Bronchial epithelial cell (primary cell): ENCODE results near the gene EFTUD2. TPM values are rescaled to one million over a fixed set of nuclear protein-coding genes. Genes with fewer than 3 reads are reported as not detected.
A peak's percentile ranks its signal among the peaks of the same experiment; 100 is the strongest.

ENCODE experiments used
- DNase-seq: peaks from one replicate; pipeline ENCODE4 v3.0.0-alpha.2; 2010; ENCODE audit warnings: low read depth
- FAIRE-seq: peaks from 2 replicates; lab custom pipeline; 2011; peaks lifted over from hg19 to GRCh38; lab: Jason Lieb, UNC
- H3K27me3 ChIP-seq: 2 replicates; pipeline ENCODE4 v1.5.1; 2011; ENCODE audit warnings: low read length; ENCODE audit not compliant: control insufficient read depth, insufficient read depth
- H3K36me3 ChIP-seq: 2 replicates; pipeline ENCODE4 v1.5.1; 2011; ENCODE audit warnings: low read length; ENCODE audit not compliant: control insufficient read depth, insufficient read depth
- H3K4me3 ChIP-seq: 2 replicates; pipeline ENCODE4 v1.5.1; 2011; ENCODE audit warnings: mild to moderate bottlenecking, low read depth, low read length, control low read depth
- total RNA-seq: library from RNA; depleted of rRNA; stranded (reverse); fragments of >200 nt; gene quantifications from 2 replicates; pipeline ENCODE4 v1.2.1, GENCODE V29; 2014
- TF ChIP-seq, protein P1 (sequence below): IDR thresholded peaks from 2 replicates; pipeline ENCODE4 v1.5.1; 2011; ENCODE audit warnings: mild to moderate bottlenecking, moderate library complexity, low read length, control low read depth, inconsistent platforms; ENCODE audit not compliant: insufficient read depth, severe bottlenecking

The EFTUD2 gene
- total RNA-seq, 1 donor from 2014 or later, result 91.4 TPM

DNA sequence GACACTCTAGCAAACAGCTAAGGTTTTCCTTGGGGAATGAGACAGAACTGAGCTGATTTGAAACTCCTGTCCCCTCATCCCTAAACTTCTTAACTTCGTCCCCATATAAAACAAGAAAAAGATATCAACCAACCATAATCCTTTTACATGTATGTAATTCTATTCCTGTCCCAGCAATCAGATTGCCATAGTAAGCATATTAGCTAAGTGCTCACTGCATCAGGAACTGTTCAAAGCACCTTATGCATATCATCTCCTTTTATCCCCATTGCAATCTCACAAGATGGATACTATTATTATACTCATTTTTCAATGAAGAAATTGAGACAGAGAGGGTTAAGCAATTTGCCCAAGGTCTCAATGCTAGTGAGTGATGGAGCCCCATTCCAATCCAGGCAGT is 41.5 kb upstream of the EFTUD2 start:
- peak; percentile 14 for DNase-seq
- no peak for FAIRE-seq
- TF ChIP-seq, protein P1, sequence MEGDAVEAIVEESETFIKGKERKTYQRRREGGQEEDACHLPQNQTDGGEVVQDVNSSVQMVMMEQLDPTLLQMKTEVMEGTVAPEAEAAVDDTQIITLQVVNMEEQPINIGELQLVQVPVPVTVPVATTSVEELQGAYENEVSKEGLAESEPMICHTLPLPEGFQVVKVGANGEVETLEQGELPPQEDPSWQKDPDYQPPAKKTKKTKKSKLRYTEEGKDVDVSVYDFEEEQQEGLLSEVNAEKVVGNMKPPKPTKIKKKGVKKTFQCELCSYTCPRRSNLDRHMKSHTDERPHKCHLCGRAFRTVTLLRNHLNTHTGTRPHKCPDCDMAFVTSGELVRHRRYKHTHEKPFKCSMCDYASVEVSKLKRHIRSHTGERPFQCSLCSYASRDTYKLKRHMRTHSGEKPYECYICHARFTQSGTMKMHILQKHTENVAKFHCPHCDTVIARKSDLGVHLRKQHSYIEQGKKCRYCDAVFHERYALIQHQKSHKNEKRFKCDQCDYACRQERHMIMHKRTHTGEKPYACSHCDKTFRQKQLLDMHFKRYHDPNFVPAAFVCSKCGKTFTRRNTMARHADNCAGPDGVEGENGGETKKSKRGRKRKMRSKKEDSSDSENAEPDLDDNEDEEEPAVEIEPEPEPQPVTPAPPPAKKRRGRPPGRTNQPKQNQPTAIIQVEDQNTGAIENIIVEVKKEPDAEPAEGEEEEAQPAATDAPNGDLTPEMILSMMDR, result no peak
- H3K36me3 ChIP-seq, result no peaks in the 10 kb centered on the region
- no peaks in the 10 kb centered on the region for H3K27me3 ChIP-seq
- no peak overlapping the region for H3K4me3 ChIP-seq

DNA sequence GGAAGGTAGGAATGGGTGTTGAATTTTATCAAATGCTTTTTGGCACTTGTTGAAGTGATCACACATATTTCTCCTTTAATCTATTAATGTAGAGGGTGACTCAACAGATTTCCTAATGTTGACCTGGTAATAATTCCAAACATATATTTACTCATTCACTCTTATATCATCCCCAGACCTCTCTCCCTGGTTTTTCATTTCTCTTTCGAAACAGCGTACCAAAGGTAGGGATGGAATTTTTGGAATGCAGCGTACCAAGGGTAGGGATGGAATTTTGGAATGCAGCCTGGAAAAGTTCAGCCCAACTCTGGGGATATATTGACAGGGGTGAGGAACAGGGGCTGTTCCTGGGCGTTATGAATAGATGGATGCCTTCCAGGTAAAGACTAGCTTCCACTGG is 41.1 kb upstream of the EFTUD2 start:
- Histone ChIP-seq H3K27me3 (no peaks in the 10 kb centered on the region), H3K36me3 (no peaks in the 10 kb centered on the region), H3K4me3 (no peak overlapping the region)
- FAIRE-seq (no peak), DNase-seq (peak; percentile 88)
- TF ChIP-seq, protein P1, result no peak

DNA sequence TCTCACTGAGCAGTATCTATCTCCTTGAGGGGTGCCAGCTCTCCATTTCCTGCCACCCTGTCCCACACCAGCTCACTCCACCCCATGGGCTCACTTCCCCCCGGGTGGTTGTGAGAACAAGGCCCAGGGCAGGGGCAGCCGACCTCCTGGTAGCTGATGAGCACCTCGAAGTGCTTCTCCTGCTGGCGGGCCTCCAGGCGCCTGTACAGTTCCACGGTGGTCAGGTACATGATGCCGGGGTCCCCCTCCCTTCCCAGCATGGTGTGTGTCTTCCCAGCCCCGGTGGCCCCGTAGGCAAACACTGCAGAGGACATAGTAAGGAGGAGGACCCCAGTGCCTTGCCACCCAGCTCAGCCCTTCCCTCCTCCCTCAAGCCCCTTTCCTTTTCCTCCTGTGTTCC is 35.9 kb upstream of the EFTUD2 start:
- DNase-seq (no peak), FAIRE-seq (no peak)
- Histone ChIP-seq H3K4me3 (no peak overlapping the region), H3K36me3 (no peaks in the 10 kb centered on the region), H3K27me3 (no peaks in the 10 kb centered on the region)
- TF ChIP-seq, protein P1, result no peak

DNA sequence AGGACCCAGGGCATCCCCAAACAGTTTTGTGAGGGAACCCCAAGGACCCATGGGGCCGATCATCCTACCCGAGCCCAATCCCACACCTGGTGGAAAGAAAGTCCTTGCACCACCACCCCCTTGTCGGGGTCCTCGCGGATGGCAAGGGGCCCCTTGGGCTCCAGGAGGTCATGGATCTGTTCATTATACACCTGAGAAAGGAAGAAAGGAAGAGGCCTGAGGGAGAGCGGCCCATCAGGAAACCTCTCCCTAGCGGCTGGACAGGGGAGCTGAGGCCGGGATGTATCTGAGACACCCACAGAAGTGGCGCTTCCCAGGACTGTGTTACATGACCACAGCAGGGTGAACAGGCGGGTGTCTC is 35.5 kb upstream of the EFTUD2 start:
- no peak for FAIRE-seq
- H3K36me3 ChIP-seq, result peaks cover 1% of the 10 kb centered on the region
- H3K4me3 ChIP-seq, result no peak overlapping the region
- H3K27me3 ChIP-seq, result no peaks in the 10 kb centered on the region
- TF ChIP-seq, protein P1, result no peak
- DNase-seq, result no peak

DNA sequence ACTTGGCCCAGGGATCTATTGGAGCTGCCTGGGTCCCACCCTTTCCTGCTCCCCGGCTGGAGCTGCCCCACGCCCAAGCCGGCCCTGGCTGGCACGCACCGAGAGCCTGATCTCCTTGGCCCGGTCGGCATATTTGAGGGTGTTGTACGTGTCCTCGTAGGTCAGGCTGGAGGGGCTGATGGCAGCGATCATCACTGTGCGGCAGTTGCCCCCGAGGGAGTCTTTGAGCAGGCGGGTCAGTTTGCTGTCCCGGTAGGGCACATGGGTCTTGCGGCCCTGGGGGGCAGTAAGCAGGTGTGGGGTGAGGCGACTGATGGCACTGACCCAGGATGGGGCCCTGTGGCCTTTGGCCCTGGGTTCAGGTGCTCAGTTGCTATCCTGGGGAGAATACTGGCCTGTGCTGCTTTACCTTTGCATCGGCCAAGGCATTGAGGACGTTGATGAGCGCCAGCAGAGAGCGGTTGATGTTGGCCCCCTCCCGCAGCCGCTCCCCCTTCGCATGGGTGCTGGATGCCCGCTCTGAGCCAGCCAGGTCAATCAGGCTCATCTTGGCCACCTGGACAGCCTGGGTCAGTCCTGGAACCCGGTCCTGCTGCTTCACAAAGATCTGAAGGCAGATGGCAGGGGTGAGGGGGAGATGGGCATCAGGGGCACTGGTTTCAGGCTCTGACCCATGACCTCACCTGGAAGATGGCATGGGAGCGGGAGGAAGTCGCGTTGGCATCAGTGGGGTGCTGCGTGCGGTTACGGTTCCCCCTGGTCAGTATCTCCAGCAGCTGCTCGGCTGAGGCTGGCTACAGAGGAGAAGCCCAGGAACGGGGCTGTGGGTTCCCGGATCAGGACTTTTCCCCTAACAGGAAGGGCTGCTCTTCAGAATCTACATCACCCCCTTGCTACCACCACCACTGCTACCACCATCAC is 34.8 kb upstream of the EFTUD2 start:
- no peak for FAIRE-seq
- Histone ChIP-seq H3K4me3 (no peak overlapping the region), H3K36me3 (peaks cover 1% of the 10 kb centered on the region), H3K27me3 (no peaks in the 10 kb centered on the region)
- no peak for DNase-seq
- TF ChIP-seq, protein P1, result no peak
